ENCODE results near the gene ETS1. TPM values are rescaled to one million over a fixed set of nuclear protein-coding genes. Genes with fewer than 3 reads are reported as not detected.

Gene ETS1
- total RNA-seq, 1 donor from 2014 or later = 45.3 TPM

DNA sequence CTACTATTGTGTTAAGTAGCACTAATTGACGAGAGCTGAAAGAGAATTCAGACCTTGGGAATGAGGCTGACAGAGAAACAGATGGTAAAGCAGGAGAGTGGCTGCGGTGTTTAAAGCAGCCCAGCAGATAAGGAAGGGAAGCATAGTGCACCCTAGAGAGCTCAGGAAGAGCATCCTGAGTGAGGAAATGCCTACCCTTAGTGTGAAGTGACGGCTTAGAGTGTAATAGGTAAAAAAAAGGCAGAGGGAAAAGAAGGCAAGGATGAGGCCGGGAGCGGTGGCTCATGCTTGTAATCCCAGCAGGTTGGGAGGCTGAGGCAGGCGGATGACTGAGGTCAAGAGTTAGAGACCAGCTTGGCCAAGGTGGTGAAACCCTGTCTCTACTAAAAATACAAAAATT is 22.4 kb upstream of the ETS1 start:
- Histone ChIP-seq H3K36me3 (no peaks in the 10 kb centered on the region), H3K9me3 (replicated peaks) (no peaks in the 10 kb centered on the region), H3K27me3 (ENCODE audit: low read depth) (no peaks in the 10 kb centered on the region), H3K4me3 (no peak overlapping the region), H3K4me1 (peaks cover 38% of the 10 kb centered on the region), H3K27ac (replicated peaks) (peak overlapping the region; percentile 72)
- TF ChIP-seq, protein P1, sequence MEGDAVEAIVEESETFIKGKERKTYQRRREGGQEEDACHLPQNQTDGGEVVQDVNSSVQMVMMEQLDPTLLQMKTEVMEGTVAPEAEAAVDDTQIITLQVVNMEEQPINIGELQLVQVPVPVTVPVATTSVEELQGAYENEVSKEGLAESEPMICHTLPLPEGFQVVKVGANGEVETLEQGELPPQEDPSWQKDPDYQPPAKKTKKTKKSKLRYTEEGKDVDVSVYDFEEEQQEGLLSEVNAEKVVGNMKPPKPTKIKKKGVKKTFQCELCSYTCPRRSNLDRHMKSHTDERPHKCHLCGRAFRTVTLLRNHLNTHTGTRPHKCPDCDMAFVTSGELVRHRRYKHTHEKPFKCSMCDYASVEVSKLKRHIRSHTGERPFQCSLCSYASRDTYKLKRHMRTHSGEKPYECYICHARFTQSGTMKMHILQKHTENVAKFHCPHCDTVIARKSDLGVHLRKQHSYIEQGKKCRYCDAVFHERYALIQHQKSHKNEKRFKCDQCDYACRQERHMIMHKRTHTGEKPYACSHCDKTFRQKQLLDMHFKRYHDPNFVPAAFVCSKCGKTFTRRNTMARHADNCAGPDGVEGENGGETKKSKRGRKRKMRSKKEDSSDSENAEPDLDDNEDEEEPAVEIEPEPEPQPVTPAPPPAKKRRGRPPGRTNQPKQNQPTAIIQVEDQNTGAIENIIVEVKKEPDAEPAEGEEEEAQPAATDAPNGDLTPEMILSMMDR (IDR thresholded peaks at IDR 0.05; ENCODE audit: borderline replicate concordance) = no peak
- no peak for DNase-seq
- intact Hi-C loops (cut with micrococcal nuclease) = no loop called here

DNA sequence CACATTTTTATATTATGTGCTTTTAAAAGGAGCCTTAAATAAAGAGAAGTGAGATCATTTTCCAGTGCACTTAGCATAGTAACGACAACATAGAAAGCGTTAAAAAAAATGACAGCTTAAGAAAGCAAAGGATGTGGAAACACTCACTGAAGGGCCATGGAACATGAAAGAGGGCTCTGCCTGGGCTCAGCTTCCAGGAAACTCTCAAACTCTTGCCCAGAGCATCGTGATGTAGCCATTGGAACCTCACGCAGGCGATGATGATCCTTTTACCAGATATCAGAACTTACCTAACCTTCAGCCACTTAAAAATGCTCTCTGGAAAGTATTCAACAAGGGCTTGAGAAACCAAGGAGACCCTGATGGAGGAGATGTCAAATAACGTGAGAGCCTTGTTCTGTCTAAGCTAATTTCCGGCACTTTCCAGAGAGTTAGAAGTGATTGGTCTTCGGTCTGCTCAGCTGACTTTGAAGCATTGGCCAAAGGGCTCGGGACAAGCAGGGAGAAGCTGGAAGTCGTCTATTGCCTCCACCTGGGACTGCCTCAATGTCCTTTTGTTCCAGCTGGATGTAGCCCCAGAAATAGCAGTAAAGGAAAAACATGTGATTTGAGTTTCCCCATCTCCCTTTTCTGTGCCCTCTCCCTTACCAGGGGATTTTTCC is 21.5 kb upstream of the ETS1 start:
- intact Hi-C loops (cut with micrococcal nuclease) = no loop called here
- Histone ChIP-seq H3K4me1 (peaks cover 45% of the 10 kb centered on the region), H3K27ac (replicated peaks) (no peak overlapping the region), H3K36me3 (no peaks in the 10 kb centered on the region), H3K4me3 (no peak overlapping the region), H3K27me3 (ENCODE audit: low read depth) (no peaks in the 10 kb centered on the region), H3K9me3 (replicated peaks) (no peaks in the 10 kb centered on the region)
- TF ChIP-seq, protein P1 (IDR thresholded peaks at IDR 0.05; ENCODE audit: borderline replicate concordance) = no peak
- no peak for DNase-seq

- H3K27ac ChIP-seq (replicated peaks) = no peak overlapping the region
- TF ChIP-seq, protein P1 (IDR thresholded peaks at IDR 0.05; ENCODE audit: borderline replicate concordance) = no peak
- no peaks in the 10 kb centered on the region for H3K9me3 ChIP-seq (replicated peaks)
- DNase-seq = no peak
- no peaks in the 10 kb centered on the region for H3K36me3 ChIP-seq
- H3K4me3 ChIP-seq = no peak overlapping the region
- intact Hi-C loops (cut with micrococcal nuclease) = no loop called here
- H3K27me3 ChIP-seq (ENCODE audit: low read depth) = no peaks in the 10 kb centered on the region
- H3K4me1 ChIP-seq = peaks cover 53% of the 10 kb centered on the region
Measured at GRCh38 chr11:128607819-128608218, 20.5 kb upstream of the ETS1 start.

GRCh38 chr11:128604723-128605122 is 17.4 kb upstream of the ETS1 start:
- intact Hi-C loops (cut with micrococcal nuclease) = no loop called here
- Histone ChIP-seq H3K27me3 (ENCODE audit: low read depth) (no peaks in the 10 kb centered on the region), H3K9me3 (replicated peaks) (no peaks in the 10 kb centered on the region), H3K36me3 (no peaks in the 10 kb centered on the region), H3K27ac (replicated peaks) (peak overlapping the region; percentile 53), H3K4me1 (peaks cover 28% of the 10 kb centered on the region), H3K4me3 (no peak overlapping the region)
- DNase-seq = no peak
- TF ChIP-seq, protein P1 (IDR thresholded peaks at IDR 0.05; ENCODE audit: borderline replicate concordance) = no peak

GRCh38 chr11:128603752-128604414 is 16.5 kb upstream of the ETS1 start:
- no peak for DNase-seq
- TF ChIP-seq, protein P1 (IDR thresholded peaks at IDR 0.05; ENCODE audit: borderline replicate concordance) = peak; percentile 25
- H3K9me3 ChIP-seq (replicated peaks) = no peaks in the 10 kb centered on the region
- peak overlapping the region; percentile 53 for H3K27ac ChIP-seq (replicated peaks)
- no peaks in the 10 kb centered on the region for H3K27me3 ChIP-seq (ENCODE audit: low read depth)
- H3K4me1 ChIP-seq = peaks cover 24% of the 10 kb centered on the region
- no peaks in the 10 kb centered on the region for H3K36me3 ChIP-seq
- intact Hi-C loops (cut with micrococcal nuclease) = no loop called here
- H3K4me3 ChIP-seq = no peak overlapping the region

Measured in left ventricle myocardium inferior (tissue), 1 donor.